ENCODE results near the gene ANO3. TPM values are rescaled to one million over a fixed set of nuclear protein-coding genes. Genes with fewer than 3 reads are reported as not detected.

Gene ANO3
- polyA plus RNA-seq, 6 donors from 2014 or later = not detected

GRCh38 chr11:26326793-26327400 is 5.0 kb upstream of the ANO3 start:
- peaks cover 9 to 28% (median 21%) of the 10 kb centered on the region in 3 donors for H3K27me3 Mint-ChIP-seq
- H3K36me3 Mint-ChIP-seq = no peaks in the 10 kb centered on the region
- H3K4me1 Mint-ChIP-seq = peaks cover 0 to 1% (median 0%) of the 10 kb centered on the region in 3 donors
- no peak overlapping the region for H3K4me3 Mint-ChIP-seq
- no peak for ATAC-seq (ENCODE audit: low read depth in 2 of 2)
- no peak for DNase-seq
- H3K9me3 Mint-ChIP-seq = peaks cover 0 to 2% (median 0%) of the 10 kb centered on the region in 7 donors
- no peak overlapping the region for H3K27ac Mint-ChIP-seq

- H3K9me3 Mint-ChIP-seq = peaks cover 0 to 7% (median 0%) of the 10 kb centered on the region in 7 donors
- peaks cover 21 to 42% (median 34%) of the 10 kb centered on the region in 3 donors for H3K27me3 Mint-ChIP-seq
- no peak for ATAC-seq (ENCODE audit: low read depth in 2 of 2)
- DNase-seq = no peak
- H3K36me3 Mint-ChIP-seq = no peaks in the 10 kb centered on the region
- H3K4me3 Mint-ChIP-seq = no peak overlapping the region
- no peak overlapping the region for H3K27ac Mint-ChIP-seq
- peaks cover 0 to 6% (median 0%) of the 10 kb centered on the region in 3 donors for H3K4me1 Mint-ChIP-seq
These were observed 2.7 kb upstream of the ANO3 start for GRCh38 chr11:26329206-26329605.

- no peak overlapping the region for H3K4me3 Mint-ChIP-seq
- ATAC-seq (ENCODE audit: low read depth in 2 of 2) (no peak), DNase-seq (no peak)
- H3K9me3 Mint-ChIP-seq = peaks cover 0 to 7% (median 0%) of the 10 kb centered on the region in 7 donors
- H3K27ac Mint-ChIP-seq = no peak overlapping the region
- H3K36me3 Mint-ChIP-seq = no peaks in the 10 kb centered on the region
- H3K27me3 Mint-ChIP-seq = peaks cover 21 to 42% (median 38%) of the 10 kb centered on the region in 3 donors
- peaks cover 0 to 6% (median 0%) of the 10 kb centered on the region in 3 donors for H3K4me1 Mint-ChIP-seq
These were observed 1.7 kb upstream of the ANO3 start for GRCh38 chr11:26330262-26330661.

GRCh38 chr11:26332572-26332915 is 614 bp downstream of the ANO3 start:
- Mint-ChIP-seq H3K36me3 (no peaks in the 10 kb centered on the region), H3K9me3 (peaks cover 0 to 7% (median 0%) of the 10 kb centered on the region in 7 donors), H3K27me3 (peaks cover 21 to 42% (median 38%) of the 10 kb centered on the region in 3 donors), H3K4me1 (peaks cover 0 to 6% (median 0%) of the 10 kb centered on the region in 3 donors), H3K27ac (no peak overlapping the region), H3K4me3 (peak overlapping the region in 1 of 8 donors; percentile 6)
- ATAC-seq (ENCODE audit: low read depth in 2 of 2) (no peak), DNase-seq (no peak)

DNA sequence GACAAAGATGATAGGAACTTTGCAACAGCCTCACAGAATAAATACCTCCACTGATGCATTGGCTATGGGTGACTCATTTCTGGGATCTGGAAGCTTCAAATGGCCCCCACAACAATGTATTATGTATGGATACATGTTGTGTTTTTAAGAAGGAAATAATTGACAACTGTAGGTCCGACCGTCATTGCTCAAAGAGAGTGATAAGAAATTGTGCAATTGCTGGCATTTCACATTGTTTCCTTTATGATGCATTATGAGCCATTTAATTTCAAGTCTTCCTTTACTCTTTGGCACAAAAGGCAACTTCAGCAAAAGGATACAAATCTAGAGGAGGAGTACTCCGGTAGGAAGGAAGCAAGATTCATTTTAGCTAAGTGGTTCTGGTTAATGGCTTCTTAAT is 2.0 kb downstream of the ANO3 start:
- H3K36me3 Mint-ChIP-seq = no peaks in the 10 kb centered on the region
- H3K27ac Mint-ChIP-seq = no peak overlapping the region
- no peak for DNase-seq
- peaks cover 0 to 7% (median 0%) of the 10 kb centered on the region in 7 donors for H3K9me3 Mint-ChIP-seq
- H3K4me1 Mint-ChIP-seq = peaks cover 0 to 6% (median 0%) of the 10 kb centered on the region in 3 donors
- peaks cover 21 to 42% (median 38%) of the 10 kb centered on the region in 3 donors for H3K27me3 Mint-ChIP-seq
- ATAC-seq (ENCODE audit: low read depth in 2 of 2) = no peak
- H3K4me3 Mint-ChIP-seq = no peak overlapping the region

GRCh38 chr11:26335903-26336302 is 4.0 kb downstream of the ANO3 start:
- peaks cover 0 to 6% (median 0%) of the 10 kb centered on the region in 3 donors for H3K4me1 Mint-ChIP-seq
- no peaks in the 10 kb centered on the region for H3K36me3 Mint-ChIP-seq
- H3K9me3 Mint-ChIP-seq = peaks cover 0 to 7% (median 0%) of the 10 kb centered on the region in 7 donors
- peaks cover 17 to 24% (median 24%) of the 10 kb centered on the region in 3 donors for H3K27me3 Mint-ChIP-seq
- H3K27ac Mint-ChIP-seq = no peak overlapping the region
- no peak for ATAC-seq (ENCODE audit: low read depth in 2 of 2)
- H3K4me3 Mint-ChIP-seq = no peak overlapping the region
- DNase-seq = no peak

DNA sequence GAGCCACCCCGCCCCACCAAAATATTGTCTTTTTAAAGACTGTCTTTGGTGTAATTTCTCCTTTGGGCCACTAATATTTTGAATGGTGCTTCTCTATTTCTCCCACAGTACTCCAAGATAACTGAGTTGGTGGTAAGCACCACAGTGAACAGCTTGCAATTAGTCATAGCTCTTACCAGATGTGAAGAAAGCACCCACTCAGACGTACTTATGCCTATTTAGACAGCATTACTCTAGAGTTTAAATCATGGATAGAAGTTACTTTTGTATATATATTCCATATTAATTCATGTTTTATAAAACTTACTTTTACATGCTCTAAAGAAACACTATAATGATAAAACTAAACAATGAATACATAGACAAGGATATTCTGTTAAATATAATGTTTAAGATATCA is 12.7 kb downstream of the ANO3 start:
- no peak overlapping the region for H3K4me3 Mint-ChIP-seq

GRCh38 chr11:26348776-26349175 is 16.8 kb downstream of the ANO3 start:
- no peak for DNase-seq
- H3K27me3 Mint-ChIP-seq = no peaks in the 10 kb centered on the region
- H3K9me3 Mint-ChIP-seq = peaks cover 0 to 3% (median 0%) of the 10 kb centered on the region in 7 donors
- no peak overlapping the region for H3K4me3 Mint-ChIP-seq
- H3K4me1 Mint-ChIP-seq = no peaks in the 10 kb centered on the region
- no peak overlapping the region for H3K27ac Mint-ChIP-seq
- no peak for ATAC-seq (ENCODE audit: low read depth in 2 of 2)
- H3K36me3 Mint-ChIP-seq = no peaks in the 10 kb centered on the region

More for the DNA sequence above, 12.7 kb downstream of the ANO3 start:
- Mint-ChIP-seq H3K4me1 (no peaks in the 10 kb centered on the region), H3K36me3 (no peaks in the 10 kb centered on the region), H3K9me3 (peaks cover 0 to 2% (median 0%) of the 10 kb centered on the region in 7 donors), H3K27me3 (no peaks in the 10 kb centered on the region), H3K27ac (no peak overlapping the region)
- DNase-seq = no peak
- ATAC-seq (ENCODE audit: low read depth in 2 of 2) = no peak

GRCh38 chr11:26350002-26350401 is 18.1 kb downstream of the ANO3 start:
- ATAC-seq (ENCODE audit: low read depth in 2 of 2) (no peak), DNase-seq (no peak)
- Mint-ChIP-seq H3K4me3 (no peak overlapping the region), H3K36me3 (no peaks in the 10 kb centered on the region), H3K9me3 (peaks cover 0 to 3% (median 0%) of the 10 kb centered on the region in 7 donors), H3K27ac (no peak overlapping the region), H3K4me1 (no peaks in the 10 kb centered on the region), H3K27me3 (no peaks in the 10 kb centered on the region)

- ATAC-seq (ENCODE audit: low read depth in 2 of 2) (no peak), DNase-seq (no peak)
- H3K9me3 Mint-ChIP-seq = peaks cover 0 to 3% (median 0%) of the 10 kb centered on the region in 7 donors
- H3K4me1 Mint-ChIP-seq = no peaks in the 10 kb centered on the region
- no peak overlapping the region for H3K4me3 Mint-ChIP-seq
- no peaks in the 10 kb centered on the region for H3K36me3 Mint-ChIP-seq
- H3K27ac Mint-ChIP-seq = no peak overlapping the region
- H3K27me3 Mint-ChIP-seq = no peaks in the 10 kb centered on the region
These were observed 21.1 kb downstream of the ANO3 start for GRCh38 chr11:26353010-26353409.

DNA sequence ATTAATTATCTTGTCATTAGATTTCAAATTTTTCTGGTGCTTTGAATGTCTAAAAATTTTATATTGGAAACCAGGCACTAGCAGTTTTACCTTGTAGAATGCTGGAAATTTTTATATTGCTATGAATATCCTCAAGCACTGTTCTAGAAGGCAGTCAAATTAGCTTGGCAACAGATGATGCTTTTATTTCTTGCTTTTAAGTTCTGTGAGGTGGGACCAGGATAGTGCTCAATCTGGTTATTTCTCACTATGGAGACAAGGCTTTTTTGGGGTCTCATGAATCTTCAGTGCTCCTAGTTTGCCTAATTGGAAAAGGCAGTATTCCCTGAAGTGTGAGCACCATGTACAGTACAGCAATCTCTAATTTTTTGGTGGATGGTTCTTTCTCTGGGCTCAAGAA is 27.1 kb downstream of the ANO3 start:
- H3K36me3 Mint-ChIP-seq = no peaks in the 10 kb centered on the region
- H3K4me1 Mint-ChIP-seq = no peaks in the 10 kb centered on the region
- H3K9me3 Mint-ChIP-seq = peaks cover 0 to 7% (median 2%) of the 10 kb centered on the region in 7 donors
- no peak for ATAC-seq (ENCODE audit: low read depth in 2 of 2)
- H3K4me3 Mint-ChIP-seq = no peak overlapping the region
- H3K27me3 Mint-ChIP-seq = no peaks in the 10 kb centered on the region
- DNase-seq = no peak
- H3K27ac Mint-ChIP-seq = no peak overlapping the region

DNA sequence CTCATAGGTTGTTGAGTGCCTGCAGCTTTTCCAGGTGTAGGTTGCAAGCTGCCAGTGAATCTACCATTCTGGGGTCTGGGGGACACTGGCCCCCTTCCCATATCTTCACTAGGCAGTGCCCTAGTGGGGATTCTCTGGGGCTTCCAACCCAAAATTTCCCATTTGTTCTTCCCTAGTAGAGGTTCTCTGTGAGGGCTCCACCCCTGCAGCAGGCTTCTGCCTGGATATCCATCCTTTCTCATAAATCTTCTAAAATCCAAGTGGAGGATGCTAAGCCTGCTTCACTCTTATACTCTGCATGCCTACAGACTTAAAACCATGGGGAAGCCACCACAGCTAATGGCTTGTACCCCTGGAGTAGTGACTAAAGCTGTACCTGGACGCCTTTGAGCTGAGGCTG is 33.4 kb downstream of the ANO3 start:
- H3K4me3 Mint-ChIP-seq = no peak overlapping the region
- no peak overlapping the region for H3K27ac Mint-ChIP-seq
- ATAC-seq (ENCODE audit: low read depth in 2 of 2) (no peak), DNase-seq (no peak)
- no peaks in the 10 kb centered on the region for H3K36me3 Mint-ChIP-seq
- peaks cover 8 to 31% (median 22%) of the 10 kb centered on the region in 7 donors for H3K9me3 Mint-ChIP-seq
- no peaks in the 10 kb centered on the region for H3K27me3 Mint-ChIP-seq
- no peaks in the 10 kb centered on the region for H3K4me1 Mint-ChIP-seq

DNA sequence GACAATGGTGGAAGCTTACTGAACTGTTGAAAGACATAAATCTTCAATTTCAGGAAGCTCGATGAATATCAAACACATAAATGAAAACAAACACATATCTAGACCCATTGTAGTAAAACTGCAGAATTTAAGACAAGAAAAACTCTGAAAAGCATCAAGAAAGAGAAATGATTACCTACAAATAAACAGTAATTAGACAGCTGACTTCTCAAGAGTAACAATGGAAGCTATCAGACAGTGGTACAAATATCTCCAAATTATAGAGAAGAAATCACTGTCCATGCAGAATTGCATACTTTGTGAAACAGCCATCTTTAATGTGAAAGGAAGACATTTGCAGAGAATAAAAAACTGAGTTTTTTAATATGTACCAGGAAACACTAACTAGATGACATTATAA is 45.7 kb downstream of the ANO3 start:
- DNase-seq (no peak), ATAC-seq (ENCODE audit: low read depth in 2 of 2) (no peak)
- Mint-ChIP-seq H3K27ac (no peak overlapping the region), H3K4me1 (no peaks in the 10 kb centered on the region), H3K36me3 (no peaks in the 10 kb centered on the region), H3K9me3 (peaks cover 4 to 34% (median 16%) of the 10 kb centered on the region in 7 donors), H3K4me3 (no peak overlapping the region), H3K27me3 (no peaks in the 10 kb centered on the region)

DNA sequence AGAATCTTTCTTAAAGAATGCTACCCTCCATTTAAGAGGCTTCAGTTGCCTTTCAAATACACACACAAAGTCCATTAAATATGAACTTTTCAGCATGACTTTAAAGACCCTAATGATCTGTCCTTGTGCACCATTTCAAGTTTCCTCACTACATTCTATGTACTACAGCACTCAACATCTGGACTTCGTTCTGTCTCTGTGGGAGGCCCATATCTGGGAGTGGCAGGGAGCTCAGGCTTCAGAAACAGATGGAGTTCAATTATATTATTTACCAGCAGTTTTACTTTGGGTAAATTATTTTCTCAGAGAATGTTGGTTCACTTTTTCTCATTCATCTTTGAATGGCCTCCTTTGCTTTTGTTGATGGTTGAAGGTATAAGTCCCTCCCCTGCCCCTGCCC is 67.4 kb downstream of the ANO3 start:
- H3K9me3 Mint-ChIP-seq = peaks cover 0 to 4% (median 1%) of the 10 kb centered on the region in 7 donors
- DNase-seq (no peak), ATAC-seq (ENCODE audit: low read depth in 2 of 2) (no peak)
- no peaks in the 10 kb centered on the region for H3K36me3 Mint-ChIP-seq
- H3K27me3 Mint-ChIP-seq = no peaks in the 10 kb centered on the region
- H3K4me3 Mint-ChIP-seq = no peak overlapping the region
- H3K27ac Mint-ChIP-seq = no peak overlapping the region
- no peaks in the 10 kb centered on the region for H3K4me1 Mint-ChIP-seq
